ACHN (cell line): ENCODE data around the gene ARMC10.
A peak's percentile ranks its signal among the peaks of the same experiment; 100 is the strongest.
"Not testable (repeated sequence)": the region's sequence is repeated elsewhere in the genome, so short reads cannot be mapped to it uniquely, and the experiment has no call there.

Source experiments
- DNase-seq: peaks from one replicate; pipeline ENCODE4 v3.0.0-alpha.2; 2015
- in situ Hi-C: cut with HindIII; loops from 2 replicates; pipeline ENCODE4 v1.10.0; 2017; ENCODE audit warnings: low sequenced_read_pairs, low pct_ligation_motif_present, low pct_unique_long_range_greater_than_20kb

Gene ARMC10

GRCh38 chr7:103144754-103145153 lies 69.8 kb downstream of the ARMC10 start:
- DNase-seq, in situ Hi-C loops: not testable (repeated sequence)

- DNase-seq = peak; percentile 54
- in situ Hi-C loops = no loop called here
Observed at GRCh38 chr7:103148131-103148993, 73.4 kb downstream of the ARMC10 start.
